Activated CD8-positive, alpha-beta memory T cell treated with anti-CD3 and anti-CD28 coated beads for 48 hours (primary cell): Measurements from ENCODE around the gene ROM1.
"Not testable (repeated sequence)": the region's sequence is repeated elsewhere in the genome, so short reads cannot be mapped to it uniquely, and the experiment has no call there.

Experiments
- DNase-seq, 3 experiments: peaks; one replicate each; pipeline ENCODE4 v3.0.0-alpha.2; 2020; ENCODE audit warnings: low read depth in 2 of 3, low spot score in 2 of 3

ROM1 gene

DNA sequence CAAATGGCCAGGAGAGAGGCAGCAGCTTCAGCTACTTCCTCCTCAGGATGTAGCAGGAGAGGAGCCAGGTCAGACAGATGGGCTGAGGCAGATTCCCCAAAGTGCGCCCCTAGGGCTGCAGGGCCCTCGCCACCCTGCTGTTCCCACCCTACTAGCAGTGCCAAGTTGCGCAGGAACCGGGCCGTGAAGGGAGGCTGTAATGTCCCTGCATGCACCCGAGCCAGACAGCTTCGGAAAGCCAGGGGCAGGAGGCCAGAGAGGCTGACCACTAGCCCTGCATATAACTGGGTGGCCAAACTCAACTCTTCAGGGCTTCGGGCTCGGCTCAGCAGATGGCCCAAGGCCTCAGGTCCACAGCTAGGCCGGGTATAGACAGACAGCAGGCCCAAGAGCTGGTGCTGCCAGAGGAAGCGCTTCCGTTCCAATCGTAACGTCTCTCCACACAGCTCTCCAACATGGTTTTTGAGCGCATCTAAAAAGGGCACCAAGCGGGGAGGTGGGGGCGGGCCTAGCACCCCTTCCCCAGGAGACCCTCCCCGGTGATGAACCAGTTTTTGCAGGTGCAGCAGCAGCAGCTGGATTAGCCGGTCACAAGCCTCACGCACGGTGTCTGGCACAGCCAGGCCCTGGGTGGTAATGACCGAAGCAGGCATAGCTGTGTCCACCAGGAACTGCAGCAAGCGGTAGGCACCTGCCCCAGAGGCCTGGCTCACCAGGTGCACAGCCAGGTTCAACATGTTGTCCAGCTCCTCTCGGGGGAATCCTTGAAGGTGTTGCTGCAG is 35.3 kb downstream of the ROM1 start:
- DNase-seq, result no peak

DNA sequence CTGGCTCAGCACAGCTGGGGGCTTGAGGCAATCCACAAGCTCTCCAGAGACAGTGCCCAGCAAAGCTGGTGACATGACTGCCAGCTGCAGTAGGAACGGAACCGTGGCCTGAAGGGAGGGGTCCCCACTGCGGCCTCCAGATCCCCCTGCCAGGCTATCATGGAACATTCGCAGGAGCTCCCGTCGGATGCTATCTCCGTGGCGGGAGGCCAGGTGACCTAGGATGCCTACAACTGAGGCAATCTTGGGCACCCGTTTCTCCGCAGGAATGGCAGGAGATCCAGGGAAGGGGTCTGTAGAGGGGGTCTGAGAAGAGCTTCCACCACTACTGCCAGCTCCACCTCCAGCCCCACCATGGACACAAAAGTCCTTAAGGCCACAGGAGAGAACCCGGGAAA is 35.9 kb downstream of the ROM1 start:
- DNase-seq, result no peak

DNA sequence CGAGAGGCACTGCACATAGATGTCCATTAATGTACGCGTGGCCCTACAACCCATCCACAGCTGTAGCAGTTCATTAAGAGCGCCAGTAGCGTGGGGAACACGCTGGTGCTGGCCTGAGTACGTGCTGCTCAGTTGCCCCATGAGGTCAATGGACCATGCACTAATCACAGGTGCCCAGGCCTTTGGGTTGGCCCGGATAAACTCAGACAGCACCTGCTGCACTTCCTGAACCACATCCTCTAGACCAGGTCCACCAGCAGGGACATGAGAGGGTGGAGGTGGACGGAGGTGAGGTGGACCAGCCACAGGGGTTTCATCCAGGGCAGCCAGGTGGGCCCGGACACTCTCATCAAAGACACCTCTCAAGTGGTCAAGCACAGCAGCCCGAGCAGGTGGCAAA is 36.4 kb downstream of the ROM1 start:
- no peak for DNase-seq

DNA sequence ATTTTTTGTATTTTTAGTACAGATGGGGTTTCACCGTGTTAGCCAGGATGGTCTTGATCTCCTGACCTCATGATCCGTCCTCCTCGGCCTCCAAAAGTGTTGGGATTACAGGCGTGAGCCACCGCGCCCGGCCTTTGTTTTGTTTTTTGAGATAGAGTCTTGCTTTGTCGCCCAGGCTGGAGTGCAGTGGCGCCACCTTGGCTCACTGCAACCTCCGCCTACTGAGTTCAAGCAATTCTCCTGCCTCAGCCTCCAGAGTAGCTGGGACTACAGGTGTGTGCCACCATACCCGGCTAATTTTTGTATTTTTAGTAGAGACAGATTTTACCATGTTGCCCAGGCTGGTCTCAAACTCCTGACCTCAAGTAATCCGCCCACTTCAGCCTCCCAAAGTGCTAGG is 37.2 kb downstream of the ROM1 start:
- not testable (repeated sequence) for DNase-seq

DNA sequence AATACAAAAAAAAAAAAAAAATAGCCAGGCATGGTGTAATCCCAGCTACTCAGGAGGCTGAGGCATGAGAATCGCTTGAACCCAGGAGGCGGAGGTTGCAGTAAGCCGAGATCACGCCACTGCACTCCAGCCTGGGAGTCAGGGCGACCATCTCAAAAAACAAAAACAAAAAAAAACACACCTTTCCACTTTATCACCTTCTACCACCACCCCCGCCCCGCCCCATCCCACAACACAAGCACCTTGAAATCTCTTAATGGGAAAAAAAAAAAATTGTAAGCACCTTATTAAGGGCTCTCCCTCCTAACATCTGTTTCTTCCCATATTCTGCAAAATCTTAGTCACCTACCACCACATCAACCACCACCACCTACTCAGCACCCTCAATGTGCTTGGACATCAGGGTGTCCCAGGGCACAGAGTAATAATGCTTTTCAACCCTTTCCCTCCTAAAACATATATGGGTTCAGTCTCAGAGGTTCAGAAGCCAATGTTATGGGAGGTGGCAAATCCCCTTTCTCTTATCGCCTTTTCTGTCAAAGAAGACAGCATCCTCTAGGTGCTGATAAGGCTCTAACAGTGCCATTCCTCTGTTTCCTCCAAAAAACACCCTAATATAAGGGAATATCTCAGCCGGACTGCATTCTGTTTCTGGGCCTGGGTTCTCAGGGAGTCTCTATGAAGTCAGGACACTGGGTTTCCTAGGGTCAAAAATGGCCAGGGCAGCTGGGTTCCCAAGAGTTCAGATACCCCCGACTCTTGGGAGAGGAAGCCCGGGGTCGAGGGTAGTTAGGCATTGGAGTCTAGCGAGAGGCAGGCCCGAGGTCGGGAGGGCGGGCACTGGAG is 39.3 kb downstream of the ROM1 start:
- DNase-seq, result no peak

DNA sequence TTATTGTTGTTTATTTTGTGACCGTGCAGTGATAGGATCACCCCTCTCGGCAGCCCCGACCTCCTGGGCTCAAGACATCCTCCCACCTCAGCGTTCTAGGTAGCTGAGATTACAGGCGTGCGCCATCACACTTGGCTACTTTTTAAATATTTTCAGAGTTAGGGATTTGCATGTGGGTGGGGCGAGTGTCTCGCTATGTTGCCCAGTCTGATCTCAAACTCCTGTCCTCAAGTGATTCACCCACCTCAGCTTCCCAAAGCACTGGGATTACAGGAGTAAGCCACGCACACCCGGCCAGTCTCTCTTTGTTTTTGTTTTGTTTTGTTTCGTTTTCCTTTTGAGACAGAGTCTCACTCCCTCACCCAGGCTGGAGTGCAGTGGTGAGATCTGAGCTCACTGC is 41.2 kb downstream of the ROM1 start:
- no peak for DNase-seq

DNA sequence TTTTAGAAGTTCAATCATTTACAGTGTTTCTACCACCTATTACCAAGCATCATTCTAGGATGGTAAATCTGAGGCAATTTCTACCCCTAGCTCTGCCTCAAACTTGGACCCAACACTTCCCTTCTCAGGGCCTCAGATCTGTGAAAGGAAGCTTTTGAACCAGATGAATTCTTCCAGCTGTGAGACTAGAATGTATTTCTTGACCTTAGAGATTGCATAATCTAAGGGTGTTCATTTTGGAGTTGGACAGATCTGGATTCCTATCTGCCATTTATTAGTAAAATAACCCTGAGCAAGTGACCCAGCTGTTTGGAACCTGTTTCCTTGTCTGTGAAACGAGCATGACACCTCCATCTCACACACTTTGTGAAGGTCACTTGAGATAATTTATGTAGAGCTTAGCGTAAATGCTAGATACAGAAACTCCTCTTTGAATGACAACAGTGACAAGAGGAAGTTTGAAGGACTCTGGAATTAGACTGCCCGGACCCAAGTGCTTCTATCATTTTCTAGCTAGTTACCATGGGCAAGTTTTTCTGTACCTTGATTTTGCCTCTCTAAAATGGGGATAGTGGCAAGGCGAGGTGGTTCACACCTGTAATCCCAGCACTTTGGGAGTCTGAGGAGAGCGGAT is 43.9 kb downstream of the ROM1 start:
- no peak for DNase-seq

DNA sequence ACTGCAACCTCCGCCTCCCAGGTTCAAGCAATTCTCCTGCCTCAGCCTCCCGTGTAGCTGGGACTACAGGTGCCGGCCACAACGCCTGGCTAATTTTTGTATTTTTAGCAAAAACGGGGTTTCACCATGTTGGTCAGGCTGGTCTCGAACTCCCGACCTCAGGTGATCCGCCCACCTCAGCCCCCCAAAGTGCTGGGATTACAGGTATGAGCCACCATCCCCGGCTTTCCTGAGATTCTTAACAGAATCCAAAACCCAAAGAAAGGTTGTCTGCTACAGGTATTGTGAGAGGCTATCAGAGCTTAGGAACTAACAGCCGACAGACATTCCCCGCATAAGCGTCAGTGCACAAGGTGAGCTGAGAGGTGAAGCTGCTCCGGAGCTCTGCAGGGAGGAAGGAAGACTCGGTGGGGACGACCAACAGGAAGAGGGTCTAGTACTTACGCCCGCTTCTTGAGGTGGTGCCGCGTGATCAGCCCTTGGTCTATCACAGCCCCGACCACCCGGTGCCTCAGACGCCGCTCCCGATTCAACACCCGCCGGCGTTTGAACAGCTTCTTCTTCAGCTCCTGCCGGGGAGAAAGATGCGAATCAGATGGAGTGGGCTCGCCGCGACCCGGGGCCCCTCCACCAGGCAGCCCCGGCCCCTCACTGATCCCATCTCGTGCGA is 51.5 kb downstream of the ROM1 start:
- peak in 2 of 3 experiments; percentile 32 to 39 for DNase-seq
